Medulla oblongata (tissue), 1 donor: ENCODE measurements around the gene CALU.

Experiments
- DNase-seq: peaks from one replicate; pipeline ENCODE4 v3.0.0-alpha.2; 2015; ENCODE audit errors: extremely low spot score

Gene CALU

GRCh38 chr7:128811631-128812430 is 72.7 kb downstream of the CALU start:
- no peak for DNase-seq

GRCh38 chr7:128812514-128813168 is 73.5 kb downstream of the CALU start:
- DNase-seq = peak; percentile 57

GRCh38 chr7:128814499-128814898 is 75.3 kb downstream of the CALU start:
- peak; percentile 67 for DNase-seq

DNA sequence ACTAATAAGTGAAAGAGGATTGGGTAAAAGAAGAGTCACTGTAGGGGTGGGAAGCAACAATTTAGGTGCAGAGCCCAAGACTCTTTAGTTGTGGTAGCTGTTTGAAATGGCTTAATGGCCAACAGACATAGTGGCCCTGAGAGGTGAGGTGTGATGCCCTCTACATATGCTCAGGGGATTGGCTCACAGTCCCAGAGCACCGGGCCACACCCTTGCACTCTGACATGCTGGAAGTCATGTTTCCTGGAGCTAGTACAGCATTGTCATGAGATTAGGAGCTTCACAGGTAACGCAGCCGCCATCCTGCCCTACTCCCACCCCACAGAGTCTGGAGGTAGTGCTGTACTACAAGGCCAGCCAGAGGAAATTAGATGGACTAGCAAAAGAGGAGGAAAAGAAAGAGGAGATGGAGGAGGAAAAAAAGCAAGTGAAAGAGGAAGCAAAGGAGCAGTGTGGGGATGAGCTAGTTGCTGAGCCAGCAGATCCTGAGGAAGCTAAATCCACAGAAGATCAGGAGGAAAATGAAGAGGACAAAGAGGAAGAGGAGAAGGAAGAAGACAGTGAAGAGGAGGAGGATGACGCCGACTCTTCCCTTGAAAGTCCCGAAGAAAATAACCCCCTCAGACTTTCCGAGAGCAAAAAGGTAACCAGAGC is 76.3 kb downstream of the CALU start:
- DNase-seq = no peak

GRCh38 chr7:128818694-128819093 is 79.5 kb downstream of the CALU start:
- DNase-seq = no peak
